Measurements from ENCODE around the gene PPP1R12B.
"Not testable (repeated sequence)": the region's sequence is repeated elsewhere in the genome, so short reads cannot be mapped to it uniquely, and the experiment has no call there.

The PPP1R12B gene

GRCh38 chr1:202493112-202493511 lies 144.6 kb downstream of the PPP1R12B start:
- DNase-seq: not testable (repeated sequence)

- no peak for DNase-seq
These were observed 150.0 kb downstream of the PPP1R12B start for GRCh38 chr1:202498542-202498941.

- DNase-seq: not testable (repeated sequence)
These were observed 151.5 kb downstream of the PPP1R12B start for GRCh38 chr1:202499997-202500396.

- no peak for DNase-seq
These were observed 152.8 kb downstream of the PPP1R12B start for GRCh38 chr1:202501281-202501680.

- no peak for DNase-seq
These were observed 156.9 kb downstream of the PPP1R12B start for GRCh38 chr1:202505356-202505755.

GRCh38 chr1:202505880-202506575 lies 157.5 kb downstream of the PPP1R12B start:
- DNase-seq: not testable (repeated sequence)

GRCh38 chr1:202508863-202509262 lies 160.4 kb downstream of the PPP1R12B start:
- not testable (repeated sequence) for DNase-seq

- not testable (repeated sequence) for DNase-seq
These were observed 165.4 kb downstream of the PPP1R12B start for GRCh38 chr1:202513875-202514274.

GRCh38 chr1:202516434-202516877 lies 168.0 kb downstream of the PPP1R12B start:
- DNase-seq: no peak

- not testable (repeated sequence) for DNase-seq
These were observed 168.6 kb downstream of the PPP1R12B start for GRCh38 chr1:202517146-202517545.

- DNase-seq: not testable (repeated sequence)
These were observed 169.7 kb downstream of the PPP1R12B start for GRCh38 chr1:202518180-202518579.

- not testable (repeated sequence) for DNase-seq
These were observed 170.4 kb downstream of the PPP1R12B start for GRCh38 chr1:202518905-202519304.

- not testable (repeated sequence) for DNase-seq
These were observed 171.8 kb downstream of the PPP1R12B start for GRCh38 chr1:202520129-202520856.

GRCh38 chr1:202520857-202521216 lies 172.3 kb downstream of the PPP1R12B start:
- DNase-seq: not testable (repeated sequence)

GRCh38 chr1:202521484-202521883 lies 173.0 kb downstream of the PPP1R12B start:
- DNase-seq: not testable (repeated sequence)

GRCh38 chr1:202521886-202522285 lies 173.4 kb downstream of the PPP1R12B start:
- no peak for DNase-seq

- DNase-seq: not testable (repeated sequence)
These were observed 177.6 kb downstream of the PPP1R12B start for GRCh38 chr1:202526056-202526455.

GRCh38 chr1:202528096-202528722 lies 179.7 kb downstream of the PPP1R12B start:
- DNase-seq: not testable (repeated sequence)

GRCh38 chr1:202530686-202531085 lies 182.2 kb downstream of the PPP1R12B start:
- not testable (repeated sequence) for DNase-seq

- DNase-seq: no peak
These were observed 182.9 kb downstream of the PPP1R12B start for GRCh38 chr1:202531472-202531811.

GRCh38 chr1:202531812-202532616 lies 183.5 kb downstream of the PPP1R12B start:
- not testable (repeated sequence) for DNase-seq

- DNase-seq: not testable (repeated sequence)
These were observed 190.7 kb downstream of the PPP1R12B start for GRCh38 chr1:202539166-202539574.

- not testable (repeated sequence) for DNase-seq
These were observed 191.1 kb downstream of the PPP1R12B start for GRCh38 chr1:202539583-202539982.
